AG09309 (cell line): Measurements from ENCODE around the gene CYP26C1.

Source experiments
- DNase-seq: peaks from one replicate; pipeline ENCODE4 v3.0.0-alpha.2; 2010; ENCODE audit warnings: low read depth
- H3K4me3 ChIP-seq: 2 replicates; pipeline ENCODE4 v1.5.1; 2011; ENCODE audit warnings: mild to moderate bottlenecking, low read depth, low read length, moderate library complexity; ENCODE audit not compliant: control insufficient read depth
- TF ChIP-seq, protein P1 (sequence below): IDR thresholded peaks from 2 replicates; pipeline ENCODE4 v1.5.1; 2011; ENCODE audit warnings: mild to moderate bottlenecking, low read depth, low read length, inconsistent platforms; ENCODE audit not compliant: insufficient read depth, control insufficient read depth; ENCODE audit errors: missing control alignments

Gene CYP26C1

DNA sequence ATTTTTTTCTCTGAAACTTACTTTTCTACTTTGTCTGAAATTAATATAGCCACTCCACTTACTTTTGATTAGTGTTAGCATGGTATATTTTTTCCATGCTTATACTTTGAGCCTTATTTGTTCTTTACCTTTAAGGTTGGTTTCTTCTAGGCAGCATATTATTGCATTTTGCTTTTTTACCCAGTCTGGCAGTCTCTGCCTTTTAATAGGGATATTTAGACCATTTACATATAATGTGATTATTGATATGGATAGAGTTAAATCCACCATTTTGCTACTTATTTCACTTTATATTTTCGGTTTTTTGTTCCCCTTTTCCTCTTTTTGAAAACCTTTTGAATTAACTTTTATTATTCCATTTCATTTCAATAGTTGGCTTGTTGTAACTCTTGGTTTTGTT, 43.4 kb downstream of the CYP26C1 start:
- TF ChIP-seq, protein P1, sequence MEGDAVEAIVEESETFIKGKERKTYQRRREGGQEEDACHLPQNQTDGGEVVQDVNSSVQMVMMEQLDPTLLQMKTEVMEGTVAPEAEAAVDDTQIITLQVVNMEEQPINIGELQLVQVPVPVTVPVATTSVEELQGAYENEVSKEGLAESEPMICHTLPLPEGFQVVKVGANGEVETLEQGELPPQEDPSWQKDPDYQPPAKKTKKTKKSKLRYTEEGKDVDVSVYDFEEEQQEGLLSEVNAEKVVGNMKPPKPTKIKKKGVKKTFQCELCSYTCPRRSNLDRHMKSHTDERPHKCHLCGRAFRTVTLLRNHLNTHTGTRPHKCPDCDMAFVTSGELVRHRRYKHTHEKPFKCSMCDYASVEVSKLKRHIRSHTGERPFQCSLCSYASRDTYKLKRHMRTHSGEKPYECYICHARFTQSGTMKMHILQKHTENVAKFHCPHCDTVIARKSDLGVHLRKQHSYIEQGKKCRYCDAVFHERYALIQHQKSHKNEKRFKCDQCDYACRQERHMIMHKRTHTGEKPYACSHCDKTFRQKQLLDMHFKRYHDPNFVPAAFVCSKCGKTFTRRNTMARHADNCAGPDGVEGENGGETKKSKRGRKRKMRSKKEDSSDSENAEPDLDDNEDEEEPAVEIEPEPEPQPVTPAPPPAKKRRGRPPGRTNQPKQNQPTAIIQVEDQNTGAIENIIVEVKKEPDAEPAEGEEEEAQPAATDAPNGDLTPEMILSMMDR: no peak
- H3K4me3 ChIP-seq: no peak overlapping the region
- DNase-seq: no peak

DNA sequence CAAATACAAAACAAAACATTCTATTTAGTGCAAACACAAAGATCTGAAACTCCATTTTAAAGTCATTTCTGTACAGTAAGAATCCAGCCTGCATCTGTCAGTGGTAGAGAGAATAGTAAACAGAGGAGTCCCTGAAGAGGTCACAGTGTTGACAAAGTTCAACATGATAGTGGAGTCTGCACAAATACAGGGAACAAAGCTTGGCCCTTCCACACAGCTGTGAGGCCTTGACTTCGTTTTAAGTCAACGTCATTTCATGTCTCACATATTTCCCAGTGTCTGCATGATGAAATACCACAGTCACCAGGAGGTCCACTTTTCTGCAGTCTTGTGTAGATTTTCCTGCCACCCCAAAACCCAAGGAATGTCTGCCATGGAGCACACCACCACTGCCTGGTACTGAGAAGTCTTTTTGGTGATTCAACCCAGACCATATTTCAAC, 46.1 kb downstream of the CYP26C1 start:
- no peak overlapping the region for H3K4me3 ChIP-seq
- TF ChIP-seq, protein P1: no peak
- peak; percentile 3 for DNase-seq

DNA sequence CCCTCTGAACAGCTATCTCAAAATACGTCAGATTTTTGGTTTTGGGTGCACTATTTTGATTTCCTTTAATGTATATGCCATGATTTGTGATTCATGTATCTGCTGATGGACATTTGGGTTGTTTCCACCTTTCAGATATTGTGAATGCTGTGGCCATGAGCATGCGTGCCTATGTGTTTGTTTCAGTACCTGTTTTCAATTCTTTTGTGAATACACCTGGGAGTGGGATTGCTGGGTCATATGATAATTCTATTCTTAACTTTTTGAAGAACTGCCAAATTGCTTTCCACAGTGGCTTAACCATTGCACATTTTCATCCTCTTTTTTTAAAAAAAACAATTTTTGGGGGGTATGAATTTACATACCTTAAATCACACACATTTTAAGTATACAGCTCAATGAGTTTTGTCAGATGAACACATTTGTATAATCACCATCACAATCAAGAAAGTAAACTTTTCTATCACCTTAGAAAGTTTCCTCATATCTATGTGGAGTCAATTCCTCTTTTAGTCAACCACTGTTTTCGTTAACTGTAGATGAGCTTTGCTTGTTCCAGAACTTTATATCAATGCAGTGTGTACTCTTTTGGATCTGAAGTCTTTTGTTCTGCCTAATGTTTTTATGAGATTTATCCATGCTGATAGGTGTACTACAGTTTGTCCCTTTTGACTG, 50.0 kb downstream of the CYP26C1 start:
- TF ChIP-seq, protein P1: no peak
- H3K4me3 ChIP-seq: no peak overlapping the region
- DNase-seq: no peak

DNA sequence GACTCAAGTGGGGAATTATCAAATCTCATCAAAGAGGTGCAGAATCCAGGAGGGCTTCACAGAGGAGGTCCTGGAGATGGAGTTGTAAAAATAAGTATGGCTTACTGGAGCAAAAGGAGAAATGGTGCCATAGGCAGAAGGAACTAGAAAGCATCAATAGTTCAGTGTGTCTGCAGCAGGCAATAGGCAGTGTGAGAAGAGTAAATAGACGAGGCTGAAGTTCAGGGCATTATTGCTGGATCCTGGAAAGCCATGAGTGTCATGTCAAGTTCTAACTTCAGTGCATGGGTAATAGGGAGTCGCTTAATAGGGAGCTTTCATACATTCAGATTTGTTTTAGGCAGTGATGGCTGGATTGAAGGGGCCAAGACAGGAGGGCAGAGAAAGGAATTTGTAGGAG, 52.4 kb downstream of the CYP26C1 start:
- no peak for DNase-seq
- TF ChIP-seq, protein P1: no peak
- H3K4me3 ChIP-seq: no peak overlapping the region

DNA sequence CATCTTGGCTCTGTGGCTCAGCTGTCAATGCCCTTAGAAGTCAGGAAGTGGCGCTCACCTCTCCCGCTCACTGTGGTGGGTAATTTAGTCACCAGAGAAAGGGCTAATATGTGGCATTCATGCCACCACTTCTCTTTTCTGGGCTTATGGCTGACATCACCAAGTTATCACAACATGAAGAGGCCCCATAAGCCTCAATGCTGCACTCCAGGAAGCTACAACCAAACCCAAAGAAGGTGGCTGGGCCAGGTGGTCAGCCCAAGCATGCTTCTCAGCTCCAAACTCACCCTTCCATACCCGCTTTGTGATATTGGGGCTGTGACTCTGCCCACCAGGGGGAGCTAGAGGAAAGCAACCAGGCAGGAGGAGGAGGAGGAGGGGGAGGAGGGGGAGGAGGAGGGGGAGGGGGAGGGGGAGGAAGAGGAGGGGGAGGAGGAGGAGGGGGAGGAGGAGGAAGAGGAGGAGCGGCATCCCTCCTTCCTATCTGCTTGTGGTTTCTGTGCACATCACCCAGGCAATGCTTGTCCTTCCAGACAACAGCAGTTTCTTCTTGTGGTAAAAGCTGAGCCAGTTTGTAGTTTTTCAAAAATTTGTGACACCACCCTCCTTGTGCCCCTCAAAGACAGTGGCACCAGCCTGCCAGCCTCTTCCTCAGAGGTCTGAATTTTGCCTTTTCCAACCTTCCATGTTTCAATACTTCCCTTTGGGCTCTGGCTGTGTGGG, 55.2 kb downstream of the CYP26C1 start:
- TF ChIP-seq, protein P1: peak; percentile 62
- no peak for DNase-seq
- H3K4me3 ChIP-seq: no peak overlapping the region
